Natural killer cell (primary cell): ENCODE measurements around the gene NFAT5. TPM values are rescaled to one million over a fixed set of nuclear protein-coding genes. Genes with fewer than 3 reads are reported as not detected.

Experiments
- ATAC-seq, 3 donors: fragments of 150-1000 bp in 2 of 3; fragments of 200-7000 bp in 1 of 3; cut with Tn5 transposase; 1 replicate in 1 of 3; 2 replicates in 2 of 3; pipeline ENCODE4 v1.10.0; 2021; ENCODE audit warnings: mild to moderate bottlenecking in 2 of 3, moderate library complexity in 2 of 3
- DNase-seq, 2 donors: peaks; one replicate each; pipeline versions ENCODE4 v3.0.0 to v3.0.0-alpha.2; 2013 to 2021; ENCODE audit warnings: mixed read lengths in 1 of 2
- H3K27ac ChIP-seq: one replicate; pipeline ENCODE4 v1.5.1; 2013; ENCODE audit warnings: mild to moderate bottlenecking, low read length
- H3K27me3 ChIP-seq: one replicate; pipeline ENCODE4 v1.6.1; 2013; ENCODE audit warnings: low read length; ENCODE audit not compliant: control insufficient read depth, insufficient read depth
- H3K36me3 ChIP-seq: one replicate; pipeline ENCODE4 v1.6.1; 2013; ENCODE audit warnings: low read length; ENCODE audit not compliant: control insufficient read depth, insufficient read depth
- H3K4me1 ChIP-seq: one replicate; pipeline ENCODE4 v1.6.1; 2013; ENCODE audit warnings: low read length; ENCODE audit not compliant: control insufficient read depth, insufficient read depth
- H3K4me3 ChIP-seq: one replicate; pipeline ENCODE4 v1.5.1; 2013; ENCODE audit warnings: low read length
- H3K9me3 ChIP-seq: one replicate; pipeline ENCODE4 v1.6.1; 2013; ENCODE audit warnings: low read length; ENCODE audit not compliant: control insufficient read depth, insufficient read depth
- H3K27ac Mint-ChIP-seq, 2 donors: one replicate each; pipeline ENCODE4 v1.8.0; 2022; ENCODE audit warnings: mild to moderate bottlenecking in 2 of 2, mixed read lengths in 2 of 2, moderate library complexity in 1 of 2
- H3K27me3 Mint-ChIP-seq, 2 donors: one replicate each; pipeline ENCODE4 v1.8.0; 2022; ENCODE audit warnings: low read depth in 2 of 2, mixed read lengths in 2 of 2
- H3K36me3 Mint-ChIP-seq: one replicate; pipeline ENCODE4 v1.8.0; 2022; ENCODE audit warnings: mixed read lengths
- H3K4me1 Mint-ChIP-seq, 2 donors: one replicate each; pipeline ENCODE4 v1.8.0; 2022; ENCODE audit warnings: mixed read lengths in 2 of 2
- H3K4me3 Mint-ChIP-seq: one replicate; pipeline ENCODE4 v1.8.0; 2022; ENCODE audit warnings: mild to moderate bottlenecking, moderate library complexity, mixed read lengths
- H3K9me3 Mint-ChIP-seq, 2 donors: one replicate each; pipeline ENCODE4 v1.8.0; 2022; ENCODE audit warnings: mixed read lengths in 2 of 2
- WGBS: methylation state at CpG from one replicate; pipeline ENCODE4 v1.1.7; 2013; ENCODE audit warnings: missing lambda C conversion rate; ENCODE audit not compliant: insufficient coverage; 5-methylcytosine and 5-hydroxymethylcytosine counted together
- intact Hi-C: fragments of 100-400 bp; cut with micrococcal nuclease; formaldehyde crosslinking; loops from one replicate; pipeline ENCODE4 v1.14.2; 2022
- total RNA-seq, 4 donors: library from RNA; stranded (reverse); fragments of 120-200 nt in 1 of 4; gene quantifications; one replicate each; pipeline versions ENCODE4 v1.2.3 to v1.2.4, GENCODE V29; 2013 to 2022
- TF ChIP-seq, protein P1 (sequence below): fragments of 200-600 bp; IDR thresholded peaks from one replicate; pipeline ENCODE4 v1.8.0; 2022; ENCODE audit warnings: antibody characterized with exemption

The NFAT5 gene
- total RNA-seq, 3 donors from 2014 or later (not counting 1 experiment from before 2014, with no cell fraction given): 70.0 to 73.6 (median 70.6) TPM

DNA sequence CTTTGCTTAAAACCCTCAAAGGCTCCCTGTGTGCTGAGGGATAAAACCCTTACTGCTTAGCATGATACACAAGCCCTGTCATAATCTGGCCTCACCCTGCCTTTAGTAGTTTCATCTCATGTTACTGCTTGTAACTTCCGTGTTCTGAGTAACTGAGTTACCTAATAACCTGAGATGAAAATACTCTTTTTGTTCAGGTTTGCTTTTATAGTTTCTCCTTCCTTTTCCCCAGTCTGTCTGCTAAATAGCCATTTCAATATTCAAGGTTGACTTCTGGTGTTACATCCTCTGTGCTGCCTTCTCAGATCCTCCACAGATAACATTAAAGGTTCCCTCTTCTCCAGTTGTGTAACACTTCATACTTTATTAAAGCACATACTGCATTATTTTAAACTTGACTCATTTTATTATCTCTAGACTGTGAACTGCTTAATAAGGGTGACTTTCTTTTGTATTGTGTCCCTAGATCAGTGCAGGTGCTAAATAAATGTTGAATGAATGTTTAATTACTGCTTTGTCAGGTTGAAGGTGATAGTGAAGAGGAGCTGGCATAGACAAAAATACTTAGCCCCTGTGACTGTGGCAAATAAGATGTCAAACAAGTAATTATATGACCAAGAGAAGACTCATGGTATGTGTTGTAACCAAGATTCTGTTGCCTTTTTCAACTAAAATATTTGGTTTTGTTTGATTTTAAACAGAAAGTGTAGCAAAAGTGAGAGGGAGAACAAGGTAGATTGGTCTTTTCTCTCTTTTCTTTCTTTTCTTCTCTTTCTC is 47.8 kb downstream of the NFAT5 start:
- WGBS: 45% methylated on average over 1 of the region's 1 CpG
- Mint-ChIP-seq H3K36me3 (no peaks in the 10 kb centered on the region), H3K4me1 (peaks cover 64% of the 10 kb centered on the region in 2 donors), H3K4me3 (no peak overlapping the region), H3K9me3 (no peaks in the 10 kb centered on the region), H3K27ac (peak overlapping the region; percentile 35 to 67), H3K27me3 (no peaks in the 10 kb centered on the region)
- Histone ChIP-seq H3K4me1 (peaks cover 3% of the 10 kb centered on the region), H3K27me3 (no peaks in the 10 kb centered on the region), H3K9me3 (no peaks in the 10 kb centered on the region), H3K4me3 (no peak overlapping the region), H3K27ac (no peak overlapping the region), H3K36me3 (no peaks in the 10 kb centered on the region)
- no peak for DNase-seq
- ATAC-seq: peak; percentile 38 to 59 (median 48)
- TF ChIP-seq, protein P1, sequence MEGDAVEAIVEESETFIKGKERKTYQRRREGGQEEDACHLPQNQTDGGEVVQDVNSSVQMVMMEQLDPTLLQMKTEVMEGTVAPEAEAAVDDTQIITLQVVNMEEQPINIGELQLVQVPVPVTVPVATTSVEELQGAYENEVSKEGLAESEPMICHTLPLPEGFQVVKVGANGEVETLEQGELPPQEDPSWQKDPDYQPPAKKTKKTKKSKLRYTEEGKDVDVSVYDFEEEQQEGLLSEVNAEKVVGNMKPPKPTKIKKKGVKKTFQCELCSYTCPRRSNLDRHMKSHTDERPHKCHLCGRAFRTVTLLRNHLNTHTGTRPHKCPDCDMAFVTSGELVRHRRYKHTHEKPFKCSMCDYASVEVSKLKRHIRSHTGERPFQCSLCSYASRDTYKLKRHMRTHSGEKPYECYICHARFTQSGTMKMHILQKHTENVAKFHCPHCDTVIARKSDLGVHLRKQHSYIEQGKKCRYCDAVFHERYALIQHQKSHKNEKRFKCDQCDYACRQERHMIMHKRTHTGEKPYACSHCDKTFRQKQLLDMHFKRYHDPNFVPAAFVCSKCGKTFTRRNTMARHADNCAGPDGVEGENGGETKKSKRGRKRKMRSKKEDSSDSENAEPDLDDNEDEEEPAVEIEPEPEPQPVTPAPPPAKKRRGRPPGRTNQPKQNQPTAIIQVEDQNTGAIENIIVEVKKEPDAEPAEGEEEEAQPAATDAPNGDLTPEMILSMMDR: no peak
- intact Hi-C loops: loop anchor here (10.0 kb wide), 1 partner anchor 219 kb away; no protein-coding TSS in a partner anchor

- no peak overlapping the region for H3K4me3 Mint-ChIP-seq
- peaks cover 56 to 61% of the 10 kb centered on the region in 2 donors for H3K4me1 Mint-ChIP-seq
- H3K27me3 Mint-ChIP-seq: no peaks in the 10 kb centered on the region
- H3K27ac ChIP-seq: no peak overlapping the region
- peak overlapping the region in 1 of 2 donors; percentile 25 for H3K27ac Mint-ChIP-seq
- TF ChIP-seq, protein P1: no peak
- H3K4me3 ChIP-seq: no peak overlapping the region
- H3K9me3 ChIP-seq: no peaks in the 10 kb centered on the region
- no peaks in the 10 kb centered on the region for H3K36me3 ChIP-seq
- H3K9me3 Mint-ChIP-seq: no peaks in the 10 kb centered on the region
- 78% methylated on average over 2 of the region's 2 CpGs for WGBS
- H3K36me3 Mint-ChIP-seq: no peaks in the 10 kb centered on the region
- ATAC-seq (no peak), DNase-seq (no peak)
- H3K4me1 ChIP-seq: peaks cover 3% of the 10 kb centered on the region
- intact Hi-C loops: loop anchor here (10.0 kb wide), 1 partner anchor 221 kb away; no protein-coding TSS in a partner anchor
- H3K27me3 ChIP-seq: no peaks in the 10 kb centered on the region
Observed at GRCh38 chr16:69615528-69615927, 49.8 kb downstream of the NFAT5 start.

GRCh38 chr16:69616082-69616481 is 50.3 kb downstream of the NFAT5 start:
- peaks cover 52 to 56% of the 10 kb centered on the region in 2 donors for H3K4me1 Mint-ChIP-seq
- intact Hi-C loops: loop anchor here (10.0 kb wide), 1 partner anchor 221 kb away; no protein-coding TSS in a partner anchor
- H3K4me3 Mint-ChIP-seq: no peak overlapping the region
- no peak overlapping the region for H3K27ac ChIP-seq
- TF ChIP-seq, protein P1: no peak
- DNase-seq (no peak), ATAC-seq (no peak)
- no peaks in the 10 kb centered on the region for H3K27me3 ChIP-seq
- 96% methylated on average over 4 of the region's 4 CpGs for WGBS
- no peaks in the 10 kb centered on the region for H3K36me3 Mint-ChIP-seq
- H3K9me3 Mint-ChIP-seq: no peaks in the 10 kb centered on the region
- no peaks in the 10 kb centered on the region for H3K9me3 ChIP-seq
- H3K4me3 ChIP-seq: no peak overlapping the region
- peaks cover 3% of the 10 kb centered on the region for H3K4me1 ChIP-seq
- peak overlapping the region in 1 of 2 donors; percentile 25 for H3K27ac Mint-ChIP-seq
- H3K27me3 Mint-ChIP-seq: no peaks in the 10 kb centered on the region
- no peaks in the 10 kb centered on the region for H3K36me3 ChIP-seq
